HG02610 (cell line): ENCODE results near the gene PPP1R11.

ENCODE experiments used
- ATAC-seq: cut with Tn5 transposase; IDR thresholded peaks from one replicate; pipeline ENCODE4 v1.9.1; 2021; ENCODE audit warnings: mild to moderate bottlenecking, moderate library complexity; ENCODE audit not compliant: unreplicated experiment

Gene PPP1R11

DNA sequence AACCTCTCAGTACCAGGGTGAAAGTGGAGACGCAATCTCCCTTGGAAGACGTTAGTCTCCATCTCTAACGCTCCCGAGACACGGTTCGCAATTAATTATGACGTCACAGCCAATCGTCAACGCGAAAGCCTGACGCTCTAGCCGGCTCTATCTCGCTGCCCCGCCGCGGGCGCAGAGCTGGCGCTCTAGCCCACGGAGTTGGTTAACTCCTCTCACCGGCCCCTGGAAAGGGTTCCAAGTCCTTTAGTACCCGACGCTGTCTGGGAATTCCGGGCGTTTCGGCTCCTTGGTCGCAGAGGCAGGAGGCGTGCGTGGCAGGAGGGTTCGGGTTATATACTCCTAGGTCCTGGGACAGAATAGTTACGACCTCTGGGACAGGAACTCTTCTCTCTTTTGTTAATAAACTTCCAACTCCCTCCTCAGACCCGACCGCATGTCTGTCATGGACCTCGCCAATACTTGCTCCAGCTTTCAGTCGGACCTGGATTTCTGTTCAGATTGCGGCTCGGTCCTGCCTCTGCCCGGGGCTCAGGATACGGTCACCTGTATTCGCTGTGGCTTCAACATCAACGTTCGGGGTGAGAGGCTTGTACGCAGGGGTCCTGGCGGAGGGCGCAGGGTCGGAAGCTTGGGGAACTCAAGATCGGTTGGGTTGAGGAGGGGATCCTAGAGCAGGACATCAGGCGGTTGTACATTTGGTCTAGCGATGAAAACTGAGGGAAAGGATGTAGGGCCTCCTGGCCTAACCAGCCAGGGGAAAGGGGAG is 5.7 kb upstream of the PPP1R11 start, which contains the start of gene POLR1H:
Gene POLR1H, plus strand, starts transcription at position 174 of the 766 bp plus-strand sequence. Its CDS starts 260 bp downstream, at position 434.
- peak; percentile 82 for ATAC-seq

DNA sequence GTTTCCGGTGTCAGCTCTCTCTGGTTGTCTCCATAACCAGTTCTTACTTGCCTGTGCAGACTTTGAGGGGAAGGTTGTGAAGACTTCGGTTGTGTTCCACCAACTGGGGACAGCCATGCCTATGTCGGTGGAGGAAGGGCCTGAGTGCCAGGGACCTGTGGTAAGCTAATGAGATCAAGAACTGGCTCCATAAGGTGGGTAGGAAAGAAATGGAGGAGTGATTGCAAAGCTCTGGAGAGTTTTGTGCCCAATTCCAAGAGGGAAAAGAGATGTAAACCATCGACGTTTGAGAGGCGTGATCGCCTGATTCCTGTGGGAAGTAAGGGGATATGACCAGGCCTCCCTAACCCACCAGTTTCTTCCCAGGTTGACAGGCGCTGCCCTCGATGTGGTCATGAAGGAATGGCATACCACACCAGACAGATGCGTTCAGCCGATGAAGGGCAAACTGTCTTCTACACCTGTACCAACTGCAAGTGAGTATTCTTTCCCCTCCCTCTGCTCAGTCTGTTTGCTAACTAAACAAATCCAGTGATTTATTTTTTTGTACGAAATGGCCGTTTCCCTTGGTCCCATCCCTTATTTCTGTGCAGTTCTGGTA is 5.0 kb upstream of the PPP1R11 start:
- ATAC-seq = peak; percentile 10

DNA sequence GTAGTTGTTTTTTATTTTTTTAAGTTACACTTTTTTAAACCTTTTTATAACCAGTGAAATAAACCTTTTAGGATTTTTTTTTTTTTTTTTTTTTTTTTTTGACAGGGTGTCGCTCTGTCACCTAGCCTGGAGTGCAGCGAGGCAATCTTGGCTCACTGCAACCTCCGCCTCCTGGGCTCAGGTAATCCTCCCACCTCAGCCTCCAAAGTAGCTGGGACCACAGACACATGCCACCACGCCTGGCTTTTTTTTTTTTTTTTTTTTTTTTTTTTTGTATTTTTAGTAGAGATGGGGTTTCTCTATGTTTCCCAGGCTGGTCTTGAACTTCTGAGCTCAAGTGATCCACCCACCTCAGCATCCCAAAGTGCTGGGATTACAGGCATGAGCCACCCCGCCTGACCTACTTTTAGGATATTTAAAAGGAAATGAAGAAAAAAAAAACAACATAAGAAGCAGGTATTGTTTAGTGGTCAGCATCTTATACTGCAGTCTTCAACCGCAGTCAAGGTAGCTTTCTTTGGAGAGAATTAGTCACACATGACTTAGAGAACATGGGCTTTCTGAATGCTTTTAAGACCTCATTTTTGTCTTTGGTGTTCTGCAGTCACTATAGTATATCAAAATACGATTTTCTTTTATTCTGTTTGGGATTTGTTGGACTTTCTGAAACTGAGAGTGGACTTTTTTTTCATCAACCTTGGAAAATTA is 4.4 kb upstream of the PPP1R11 start:
- ATAC-seq = no peak

DNA sequence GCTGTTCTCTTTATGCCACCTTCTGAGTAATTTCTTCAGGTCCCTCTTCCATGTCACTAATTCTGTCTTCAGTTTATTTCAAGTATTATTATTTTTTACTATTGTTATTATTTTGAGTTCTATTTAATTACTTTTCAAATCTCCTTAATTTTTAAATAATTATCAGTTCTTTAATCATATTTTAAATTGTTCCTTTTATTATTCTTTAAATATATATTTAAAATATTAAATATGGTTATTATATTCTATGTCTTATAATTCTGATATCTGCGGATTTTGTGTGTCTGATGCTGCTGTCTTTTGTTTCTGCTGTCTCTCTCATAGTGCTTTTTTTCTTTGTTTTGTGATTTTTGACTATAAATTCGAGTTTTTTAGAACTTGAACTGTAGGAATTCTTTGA is 3.7 kb upstream of the PPP1R11 start:
- no peak for ATAC-seq

DNA sequence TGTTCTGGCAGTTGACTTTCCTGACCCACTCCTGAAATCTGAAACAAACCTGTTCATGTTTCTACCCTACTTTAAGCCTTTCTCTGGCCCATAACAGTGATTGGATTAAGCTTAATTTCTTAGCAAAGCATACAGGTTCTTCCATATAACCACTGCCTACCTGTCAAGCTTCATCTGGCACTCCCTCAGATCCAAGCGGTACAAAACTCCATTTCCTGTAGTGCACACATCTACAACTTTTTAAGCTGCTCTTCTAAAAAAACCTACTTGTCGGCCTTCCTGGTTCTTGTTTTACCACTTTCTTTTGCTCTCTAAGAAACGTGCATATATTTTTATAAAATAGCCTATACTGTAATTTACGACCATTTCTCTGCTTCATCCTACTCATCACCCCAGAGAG is 916 bp upstream of the PPP1R11 start:
- no peak for ATAC-seq

DNA sequence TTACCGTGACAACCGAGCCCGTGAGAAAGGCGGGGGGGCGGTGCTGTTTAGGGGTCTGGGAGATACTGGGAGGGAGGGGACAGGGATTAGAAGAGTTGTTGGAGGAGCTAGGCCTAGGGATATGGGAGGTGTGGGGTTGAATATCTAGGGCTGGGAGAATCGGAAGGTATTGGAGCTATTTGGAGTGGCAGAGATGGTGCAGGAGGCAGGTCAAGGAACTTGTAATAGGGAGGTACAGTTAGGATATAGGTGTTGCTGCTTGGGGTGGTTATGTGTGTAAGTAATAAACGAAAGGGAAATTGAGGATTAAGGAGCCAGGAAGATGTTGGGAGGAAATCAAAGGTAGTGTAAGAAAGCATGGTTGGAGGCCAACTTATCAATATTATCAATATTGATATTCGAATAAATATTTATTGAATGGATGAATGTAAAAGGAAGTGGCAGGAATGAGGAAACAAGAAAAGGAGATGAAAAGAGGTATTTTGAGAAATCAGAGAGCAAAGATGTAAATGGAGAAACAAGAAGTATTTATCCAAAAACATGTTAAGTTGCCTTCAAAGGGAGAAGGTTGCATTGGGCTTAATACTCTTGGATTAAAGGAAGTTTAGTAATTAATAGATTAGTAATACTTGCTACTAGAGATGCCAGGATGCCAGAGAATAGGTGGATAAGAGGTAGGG is 602 bp downstream of the PPP1R11 start:
- no peak for ATAC-seq

DNA sequence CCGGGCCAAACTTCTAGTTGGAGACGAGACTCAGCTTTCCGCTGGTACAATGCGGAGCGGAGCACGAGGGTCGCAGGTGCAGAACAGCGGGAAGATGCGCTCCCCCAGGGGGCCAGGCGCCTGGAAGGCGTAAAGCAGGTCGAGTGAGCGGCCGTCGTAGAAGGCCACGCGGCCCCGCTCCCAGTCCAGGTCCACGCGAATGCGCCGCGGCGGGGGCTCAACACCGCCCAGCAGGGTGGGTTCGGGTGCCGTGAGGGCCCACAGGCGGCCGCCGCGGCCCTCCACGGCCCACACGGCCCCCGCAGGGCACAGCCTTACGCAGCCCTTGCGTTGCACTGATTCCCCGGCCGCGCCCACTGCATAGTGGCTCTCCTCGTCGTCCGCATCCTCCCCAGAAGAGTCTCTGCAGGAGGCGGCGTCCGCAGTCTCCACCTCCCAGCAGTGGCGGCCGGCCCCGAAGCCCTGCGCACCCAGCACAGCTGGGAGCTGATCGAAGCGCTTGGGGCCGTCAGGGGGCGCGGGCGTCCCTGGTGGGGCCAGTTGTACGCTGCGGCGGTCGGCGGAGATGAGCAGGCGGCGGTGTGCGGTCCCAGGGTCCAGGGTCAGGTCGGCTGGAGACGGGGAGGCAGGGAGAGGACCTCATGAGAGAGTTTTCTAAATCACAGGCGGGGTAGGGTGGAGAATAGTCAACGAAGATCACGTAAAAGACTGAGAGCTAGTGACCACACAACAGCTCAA is 4.3 kb downstream of the PPP1R11 start:
- no peak for ATAC-seq

DNA sequence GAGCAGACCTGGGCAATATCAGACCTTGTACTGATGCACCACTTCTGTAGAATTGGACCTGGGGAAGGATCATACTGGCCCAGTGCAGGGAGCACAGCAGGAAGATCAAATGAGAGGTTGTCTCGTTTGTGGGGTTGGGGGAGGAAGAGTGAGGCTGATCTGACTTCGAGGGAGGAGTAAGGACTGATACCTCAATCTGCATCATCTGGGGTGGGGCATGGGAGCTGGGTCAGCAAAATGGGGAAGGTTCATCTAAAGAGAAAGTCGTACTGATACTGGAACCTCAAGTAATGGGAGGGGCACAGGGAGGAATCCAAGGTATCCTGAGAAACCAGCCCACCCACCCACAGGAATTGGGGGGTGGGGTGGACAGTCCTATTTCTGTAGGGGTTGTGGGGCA is 4.9 kb downstream of the PPP1R11 start:
- ATAC-seq = no peak

DNA sequence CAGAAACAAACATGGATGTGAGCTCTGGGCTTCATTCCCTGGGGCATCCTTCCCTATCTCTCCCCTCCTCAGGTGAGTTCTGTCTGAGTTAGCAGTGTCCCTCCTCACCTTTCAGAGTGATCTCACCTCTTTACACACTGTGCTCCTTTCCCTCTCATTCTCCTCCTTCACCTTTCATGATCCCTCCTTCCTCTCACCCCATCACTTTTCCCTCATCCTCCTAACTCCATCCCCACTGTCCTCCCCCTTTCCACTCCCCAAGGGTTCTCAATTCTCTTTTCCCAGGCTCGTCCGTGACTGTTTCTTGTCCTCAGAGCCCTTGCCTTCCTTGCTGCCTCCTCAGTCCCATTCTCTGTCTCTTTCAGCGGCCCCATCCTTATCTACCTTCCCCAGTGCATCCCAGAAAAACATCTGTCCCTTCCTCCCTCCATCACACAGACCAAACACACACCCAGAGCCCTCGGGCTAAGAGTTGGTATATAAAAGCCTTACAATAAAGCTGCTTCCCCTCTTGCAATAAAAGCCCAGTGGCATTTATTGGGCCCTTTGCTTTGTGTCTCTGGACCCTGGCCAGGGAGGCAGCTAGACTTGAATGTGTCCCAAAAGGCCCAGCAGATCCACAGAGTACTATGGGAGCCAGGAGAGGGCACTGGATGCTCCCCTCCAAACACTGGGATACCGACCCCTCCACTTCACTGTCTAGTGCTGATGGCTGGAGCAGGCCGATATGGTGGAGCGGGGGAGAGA is 6.7 kb downstream of the PPP1R11 start:
- ATAC-seq = no peak

DNA sequence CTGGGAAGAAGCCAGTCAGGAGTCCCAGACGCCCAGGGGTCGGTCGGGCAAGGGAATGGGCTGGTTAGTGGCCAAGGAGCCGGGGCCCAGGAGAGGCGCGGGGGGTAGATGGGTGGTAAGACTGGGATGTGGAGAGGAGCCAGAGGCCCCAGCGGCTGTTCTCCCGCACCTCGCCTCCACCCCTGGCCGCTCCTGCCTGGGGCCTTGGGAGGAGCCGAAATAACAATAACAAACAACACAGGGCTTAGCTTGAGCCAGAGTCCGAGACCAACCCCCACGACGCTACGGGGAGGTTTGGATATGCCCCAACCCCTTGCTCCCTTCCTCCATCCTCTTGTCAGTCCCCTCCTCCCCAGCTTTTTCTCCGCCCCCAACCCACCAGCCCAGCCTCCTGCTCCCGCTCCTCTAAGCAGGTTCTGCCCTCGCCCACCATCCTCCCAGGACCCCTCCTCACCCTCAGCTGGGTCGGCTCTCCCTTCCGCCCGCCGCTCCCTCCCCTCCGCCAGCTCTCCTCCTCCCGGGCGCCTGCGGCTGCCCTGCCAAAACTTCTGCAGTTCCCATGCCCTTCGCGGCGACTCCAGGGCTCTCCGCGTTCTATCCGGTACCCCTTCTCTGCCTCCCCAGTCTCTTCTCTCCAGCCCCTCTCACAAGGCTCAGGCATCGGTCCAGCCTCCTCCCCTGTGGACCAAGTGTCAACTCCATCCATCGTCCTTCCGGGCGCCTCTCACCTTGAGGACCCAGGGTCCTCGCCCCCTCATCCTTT is 7.5 kb downstream of the PPP1R11 start:
- ATAC-seq = no peak

DNA sequence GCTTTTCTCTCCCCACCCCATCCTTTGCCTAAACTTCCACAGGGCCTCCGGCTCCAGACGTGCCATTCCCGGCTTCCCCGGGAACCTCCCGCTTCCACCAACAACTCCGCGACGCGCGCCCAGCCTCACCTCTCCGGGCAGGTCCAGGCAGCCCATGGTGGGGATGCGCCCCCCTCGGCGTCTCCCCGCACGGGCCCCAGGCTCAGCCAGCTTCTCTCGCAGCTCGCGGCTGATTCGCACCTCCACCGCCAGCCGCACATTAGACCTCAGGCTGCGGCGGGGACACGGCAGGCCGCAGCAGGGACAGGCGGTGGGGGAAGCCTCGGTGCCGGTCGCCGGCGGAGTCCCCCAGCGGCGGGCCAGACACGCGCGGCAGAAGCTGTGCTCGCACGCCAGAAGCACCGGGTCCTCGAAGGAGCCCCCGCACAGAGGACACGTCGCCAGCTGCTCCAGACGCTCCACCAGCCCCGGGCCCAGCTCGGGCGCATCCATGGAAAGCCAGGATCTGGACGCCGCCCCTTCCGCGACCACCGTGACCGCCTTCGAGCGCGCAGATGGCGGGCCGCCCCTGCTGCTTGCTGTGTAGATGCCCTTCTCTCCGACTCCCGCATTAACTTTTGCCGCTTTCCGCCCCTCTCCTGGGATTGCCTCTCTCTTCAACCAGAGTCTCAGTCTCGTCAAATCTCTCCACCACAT is 8.2 kb downstream of the PPP1R11 start, which contains the start of gene RNF39:
Gene RNF39, minus strand, starts transcription at position 676 of the 696 bp plus-strand sequence. Its CDS starts 184 bp downstream, at position 492.
- ATAC-seq = no peak

DNA sequence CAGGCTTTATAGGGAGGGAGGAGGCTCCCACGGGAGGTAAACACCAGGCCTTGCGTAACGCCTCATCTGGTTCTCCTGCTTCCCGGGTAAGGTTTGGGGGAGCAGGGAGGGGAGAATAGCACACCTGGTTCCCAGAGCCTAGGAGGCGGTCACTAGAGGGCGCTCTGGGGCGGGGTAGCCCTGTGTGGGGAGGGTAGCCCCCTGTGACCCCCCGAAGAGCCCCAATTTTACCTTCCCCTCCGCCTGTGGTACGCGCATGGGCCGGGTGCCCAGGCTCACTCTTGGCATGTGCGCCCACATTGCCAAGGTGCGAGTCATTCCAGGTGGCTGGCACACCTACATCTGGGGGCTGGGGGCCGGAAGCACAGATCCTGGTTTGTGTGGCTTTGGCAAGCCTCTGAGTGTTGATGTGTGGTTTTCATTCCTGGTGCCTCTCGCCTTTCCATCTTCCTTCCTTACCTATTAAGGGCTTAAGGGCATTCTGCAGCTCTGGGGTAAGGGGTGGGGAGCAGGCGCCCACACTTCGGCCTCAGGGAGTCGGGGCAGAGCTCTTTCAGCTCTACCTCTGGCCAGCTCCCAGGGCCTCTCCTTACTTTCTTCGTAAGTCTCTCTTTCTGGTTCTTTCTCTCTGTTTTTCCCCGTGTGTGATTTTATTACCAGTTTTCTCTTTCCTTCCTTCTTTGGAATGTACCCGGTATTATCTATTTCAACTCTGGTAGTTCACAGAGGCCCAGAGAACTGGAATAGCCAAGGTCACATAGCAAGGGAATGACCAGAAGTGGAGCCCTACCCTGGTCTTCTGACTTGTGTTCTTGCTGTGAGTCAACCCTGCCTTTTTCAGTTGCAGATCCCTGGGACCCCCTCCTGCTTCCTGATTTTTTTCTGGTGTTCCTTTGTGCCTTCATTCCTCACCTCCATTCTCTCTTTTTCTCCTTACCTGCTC is 9.1 kb downstream of the PPP1R11 start:
- ATAC-seq = no peak

DNA sequence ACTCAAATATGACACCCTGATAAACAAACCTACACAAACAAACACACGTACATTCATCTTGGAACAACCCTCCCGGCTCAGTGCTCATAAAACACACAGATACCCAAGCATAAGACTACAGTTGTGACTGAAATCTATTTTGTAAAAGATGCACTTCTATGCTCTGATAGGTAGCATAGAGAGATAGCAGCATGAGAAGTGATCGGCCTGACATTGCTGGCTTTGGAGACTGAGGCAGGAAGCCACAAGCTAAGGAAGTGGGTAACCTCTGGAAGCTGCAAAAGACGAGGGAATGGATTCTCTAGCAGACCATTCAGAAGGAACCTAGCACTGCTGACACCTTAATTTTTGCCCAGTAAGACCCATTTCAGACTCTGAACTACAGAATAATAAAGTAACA is 10.2 kb downstream of the PPP1R11 start:
- ATAC-seq = no peak

DNA sequence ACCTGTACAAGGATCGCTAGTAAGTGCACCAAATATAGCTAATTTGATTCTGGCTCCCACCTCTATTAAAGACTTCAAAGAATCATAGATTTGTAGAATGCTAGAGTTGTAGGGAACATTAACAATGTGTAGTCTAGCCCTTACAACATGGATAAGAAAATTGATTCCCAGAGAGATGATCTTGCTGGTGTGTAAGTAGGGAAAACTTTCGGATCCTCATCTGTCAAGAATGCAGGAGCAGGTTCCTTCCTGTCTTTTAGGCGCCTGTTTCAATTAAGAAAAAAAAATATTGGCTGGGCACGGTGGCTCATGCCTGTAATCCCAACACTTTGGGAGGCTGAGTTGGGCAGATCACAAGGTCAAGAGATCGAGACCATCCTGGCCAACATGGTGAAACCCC is 20.9 kb downstream of the PPP1R11 start:
- ATAC-seq = no peak

DNA sequence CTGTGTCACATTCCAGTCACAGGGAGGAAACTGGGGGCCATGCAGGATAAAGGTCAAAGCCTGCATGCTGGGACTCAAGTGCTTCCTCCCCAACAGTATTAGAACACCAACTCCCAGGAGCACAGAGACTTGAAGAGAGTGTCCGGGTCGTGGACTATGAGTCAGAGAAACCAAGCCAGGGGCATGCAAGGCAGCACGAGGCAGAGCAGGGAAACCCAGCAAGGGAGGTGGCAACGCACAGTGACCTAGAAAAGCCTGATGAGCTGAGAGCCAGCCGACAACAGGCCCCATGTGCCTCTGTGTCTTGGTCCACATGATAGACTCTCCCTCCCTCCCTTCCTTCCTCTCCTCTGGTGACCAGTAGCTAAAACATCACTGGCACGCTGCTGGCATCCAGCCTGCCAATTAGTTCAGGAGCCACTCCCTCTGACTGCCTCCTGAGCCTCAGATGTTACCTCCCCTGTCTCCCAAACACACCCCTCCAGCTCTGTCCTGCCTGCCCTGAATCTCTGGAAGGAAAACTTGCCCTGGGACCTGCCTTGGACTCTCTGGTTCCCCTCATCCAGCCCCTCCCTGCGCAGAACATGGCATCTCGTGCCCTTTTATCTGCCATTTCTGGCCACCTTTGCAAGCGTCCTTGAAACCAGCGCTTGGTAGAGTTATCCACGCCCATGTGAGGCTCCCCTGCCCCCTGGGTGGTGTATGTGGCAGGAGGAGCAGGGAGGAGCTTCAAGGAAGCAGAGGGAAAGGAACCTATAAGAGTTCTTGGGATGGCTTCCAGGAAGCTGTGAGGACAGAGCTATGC is 24.8 kb downstream of the PPP1R11 start:
- ATAC-seq = no peak

DNA sequence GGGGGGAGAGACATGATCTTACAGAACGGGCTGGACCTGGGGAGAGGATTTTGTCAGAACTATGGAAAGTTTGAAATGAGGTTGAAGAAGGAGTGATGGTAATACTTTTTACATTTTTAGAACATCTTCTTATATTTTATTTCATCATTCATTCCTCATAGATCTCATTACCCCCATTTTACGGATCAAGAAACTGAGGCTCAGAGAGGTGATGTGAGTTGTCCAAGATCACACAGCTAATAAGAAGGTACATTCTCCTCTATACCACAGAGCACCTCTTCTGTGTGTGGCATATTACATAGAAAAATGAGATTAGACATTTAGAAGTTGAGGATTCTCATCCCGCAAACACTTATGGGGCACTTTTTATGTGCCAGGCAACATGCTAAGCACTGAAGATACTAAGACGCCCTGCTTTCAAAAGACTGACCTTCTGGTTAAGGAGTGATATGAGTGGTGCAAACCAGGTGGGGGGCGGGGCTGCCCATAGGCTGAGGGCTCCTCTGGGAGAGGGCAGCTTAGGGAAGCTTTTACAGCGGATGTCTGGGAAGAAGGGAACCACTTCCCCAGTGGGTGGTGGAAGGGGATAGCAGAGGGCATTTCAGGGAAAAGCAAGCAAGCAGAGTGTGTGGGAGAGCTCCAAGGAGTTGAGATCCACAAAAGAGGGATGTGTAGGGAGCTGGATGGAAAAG is 26.0 kb downstream of the PPP1R11 start:
- ATAC-seq = no peak
